ENCODE results near the gene RESF1.
"Not testable (repeated sequence)": the region's sequence is repeated elsewhere in the genome, so short reads cannot be mapped to it uniquely, and the experiment has no call there.

RESF1 gene

DNA sequence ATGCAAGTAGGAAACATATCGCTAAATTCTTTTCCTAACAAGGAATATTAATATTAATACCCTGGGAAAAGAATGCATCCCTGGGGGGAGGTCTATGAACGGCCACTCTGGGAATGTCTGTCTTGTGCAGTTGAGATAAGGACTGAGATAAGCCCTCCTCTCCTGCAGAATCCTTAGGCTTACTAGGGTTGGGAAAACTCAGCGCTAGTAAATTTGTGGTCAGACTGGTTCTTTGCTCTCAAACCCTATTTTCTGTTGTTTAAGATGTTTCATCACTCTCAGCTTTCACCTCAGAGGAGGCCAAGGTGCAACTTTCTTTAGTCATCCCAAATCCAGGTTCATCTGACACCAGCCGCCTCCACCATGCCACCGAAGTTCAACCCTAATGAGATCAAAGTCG lies 11.2 kb upstream of the RESF1 start:
- Histone ChIP-seq H3K27me3 (no peaks in the 10 kb centered on the region), H3K36me3 (no peaks in the 10 kb centered on the region), H3K27ac (no peak overlapping the region), H3K4me1 (no peaks in the 10 kb centered on the region), H3K9me3 (peaks cover 0 to 6% (median 0%) of the 10 kb centered on the region in 3 donors), H3K4me3 (no peak overlapping the region)
- intact Hi-C loops (cut with DNase I; ENCODE audit: low total_unique reads): no loop called here
- DNase-seq: no peak
- TF ChIP-seq, protein P1, sequence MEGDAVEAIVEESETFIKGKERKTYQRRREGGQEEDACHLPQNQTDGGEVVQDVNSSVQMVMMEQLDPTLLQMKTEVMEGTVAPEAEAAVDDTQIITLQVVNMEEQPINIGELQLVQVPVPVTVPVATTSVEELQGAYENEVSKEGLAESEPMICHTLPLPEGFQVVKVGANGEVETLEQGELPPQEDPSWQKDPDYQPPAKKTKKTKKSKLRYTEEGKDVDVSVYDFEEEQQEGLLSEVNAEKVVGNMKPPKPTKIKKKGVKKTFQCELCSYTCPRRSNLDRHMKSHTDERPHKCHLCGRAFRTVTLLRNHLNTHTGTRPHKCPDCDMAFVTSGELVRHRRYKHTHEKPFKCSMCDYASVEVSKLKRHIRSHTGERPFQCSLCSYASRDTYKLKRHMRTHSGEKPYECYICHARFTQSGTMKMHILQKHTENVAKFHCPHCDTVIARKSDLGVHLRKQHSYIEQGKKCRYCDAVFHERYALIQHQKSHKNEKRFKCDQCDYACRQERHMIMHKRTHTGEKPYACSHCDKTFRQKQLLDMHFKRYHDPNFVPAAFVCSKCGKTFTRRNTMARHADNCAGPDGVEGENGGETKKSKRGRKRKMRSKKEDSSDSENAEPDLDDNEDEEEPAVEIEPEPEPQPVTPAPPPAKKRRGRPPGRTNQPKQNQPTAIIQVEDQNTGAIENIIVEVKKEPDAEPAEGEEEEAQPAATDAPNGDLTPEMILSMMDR (IDR thresholded peaks at IDR 0.05): no peak

DNA sequence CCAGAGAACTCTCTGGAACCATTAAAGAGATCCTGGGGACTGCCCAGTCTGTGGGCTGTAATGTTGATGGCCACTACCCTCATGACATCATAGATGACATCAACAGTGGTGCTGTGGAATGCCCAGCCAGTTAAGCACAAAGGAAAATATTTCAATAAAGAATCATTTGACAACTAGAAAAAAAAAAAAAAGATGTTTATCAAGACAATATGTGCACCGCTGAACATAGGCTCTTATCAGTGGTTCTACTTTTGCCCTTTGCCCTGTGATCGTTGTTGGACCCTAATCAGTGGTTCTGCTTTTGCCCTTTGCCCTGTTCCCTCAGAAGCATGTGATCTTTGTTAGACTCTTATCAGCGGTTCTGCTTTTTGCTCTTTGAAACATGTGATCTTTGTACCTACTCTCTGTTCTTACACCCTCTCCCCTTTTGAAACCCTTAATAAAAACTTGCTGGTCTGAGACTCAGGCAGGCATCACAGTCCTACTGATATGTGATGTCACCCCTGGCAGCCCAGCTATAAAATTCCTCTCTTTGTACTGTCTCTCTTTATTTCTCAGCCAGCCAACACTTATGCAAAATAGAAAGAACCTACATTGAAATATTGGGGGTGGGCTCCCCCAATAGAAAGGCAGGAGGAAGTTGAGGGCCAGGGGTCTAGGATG lies 10.4 kb upstream of the RESF1 start:
- intact Hi-C loops (cut with DNase I; ENCODE audit: low total_unique reads); H3K4me1 ChIP-seq; H3K36me3 ChIP-seq: not testable (repeated sequence)

DNA sequence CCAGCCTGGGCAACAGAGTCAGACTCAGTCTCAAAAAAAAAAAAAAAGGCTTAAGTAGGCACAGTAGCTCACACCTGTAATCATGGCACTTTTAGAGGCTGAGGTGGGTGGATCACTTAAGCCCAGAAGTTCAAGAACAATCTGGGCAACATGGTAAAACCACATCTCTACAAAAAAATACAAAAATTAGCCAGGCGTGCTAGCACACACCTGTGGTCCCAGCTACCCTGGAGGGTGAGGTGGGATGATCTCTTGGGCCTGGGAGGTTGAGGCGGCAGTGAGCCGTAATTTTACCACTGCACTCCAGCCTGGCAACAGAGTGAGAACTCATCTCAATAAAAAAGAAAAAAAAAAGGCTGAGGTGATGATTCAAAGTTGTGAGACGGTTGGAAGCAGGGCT lies 9.1 kb upstream of the RESF1 start:
- TF ChIP-seq, protein P1 (IDR thresholded peaks at IDR 0.05): no peak
- Histone ChIP-seq H3K27ac (no peak overlapping the region), H3K36me3 (no peaks in the 10 kb centered on the region), H3K27me3 (no peaks in the 10 kb centered on the region), H3K4me3 (no peak overlapping the region), H3K4me1 (no peaks in the 10 kb centered on the region), H3K9me3 (peaks cover 0 to 6% (median 0%) of the 10 kb centered on the region in 3 donors)
- no peak for DNase-seq
- intact Hi-C loops (cut with DNase I; ENCODE audit: low total_unique reads): no loop called here

More for the DNA sequence above, 10.4 kb upstream of the RESF1 start:
- not testable (repeated sequence) for H3K4me3 ChIP-seq, H3K27ac ChIP-seq, H3K27me3 ChIP-seq, H3K9me3 ChIP-seq, DNase-seq

DNA sequence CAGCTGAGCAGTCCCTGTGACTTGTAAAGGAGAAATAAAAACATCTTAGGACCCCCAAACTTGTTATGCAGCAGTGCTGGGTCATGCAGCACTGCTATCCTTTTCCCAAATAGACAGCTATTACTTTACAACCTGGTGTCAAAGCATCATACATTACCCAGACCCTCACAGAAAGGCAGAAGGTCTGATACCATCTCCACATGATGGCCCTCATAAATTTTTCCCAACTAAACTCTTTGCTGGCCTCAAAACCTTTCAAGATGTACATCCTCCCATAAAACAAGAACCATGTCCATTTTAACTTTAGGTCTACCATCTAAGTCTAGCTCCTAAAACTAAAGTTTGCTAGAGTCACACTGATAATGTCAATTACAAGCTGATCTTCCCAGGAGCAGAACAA lies 8.7 kb upstream of the RESF1 start:
- Histone ChIP-seq H3K27me3 (no peaks in the 10 kb centered on the region), H3K4me1 (no peaks in the 10 kb centered on the region), H3K36me3 (no peaks in the 10 kb centered on the region), H3K27ac (no peak overlapping the region), H3K9me3 (peaks cover 0 to 6% (median 0%) of the 10 kb centered on the region in 3 donors), H3K4me3 (no peak overlapping the region)
- no peak for DNase-seq
- intact Hi-C loops (cut with DNase I; ENCODE audit: low total_unique reads): no loop called here
- TF ChIP-seq, protein P1 (IDR thresholded peaks at IDR 0.05): no peak

DNA sequence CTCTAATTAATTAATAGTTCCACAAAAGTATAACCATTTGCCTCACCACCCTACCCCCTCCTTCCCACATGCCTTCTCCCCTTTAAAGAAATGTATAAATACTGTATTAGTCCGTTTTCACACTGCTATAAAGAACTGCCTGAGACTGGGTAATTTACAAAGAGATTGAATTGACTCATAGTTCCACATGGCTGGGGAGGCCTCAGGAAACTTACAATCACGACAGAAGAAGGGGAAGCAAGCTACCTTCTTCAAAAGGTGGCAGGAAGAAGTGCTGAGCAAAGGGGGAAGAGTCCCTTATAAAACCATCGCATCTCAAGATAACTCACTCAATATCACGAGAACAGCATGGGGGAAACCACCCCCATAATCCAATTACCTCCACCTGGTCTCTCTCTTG lies 8.2 kb upstream of the RESF1 start:
- intact Hi-C loops (cut with DNase I; ENCODE audit: low total_unique reads): no loop called here
- Histone ChIP-seq H3K4me1 (no peaks in the 10 kb centered on the region), H3K27ac (no peak overlapping the region), H3K9me3 (peaks cover 0 to 6% (median 0%) of the 10 kb centered on the region in 3 donors), H3K27me3 (no peaks in the 10 kb centered on the region), H3K36me3 (no peaks in the 10 kb centered on the region), H3K4me3 (no peak overlapping the region)
- DNase-seq: no peak
- TF ChIP-seq, protein P1 (IDR thresholded peaks at IDR 0.05): no peak

DNA sequence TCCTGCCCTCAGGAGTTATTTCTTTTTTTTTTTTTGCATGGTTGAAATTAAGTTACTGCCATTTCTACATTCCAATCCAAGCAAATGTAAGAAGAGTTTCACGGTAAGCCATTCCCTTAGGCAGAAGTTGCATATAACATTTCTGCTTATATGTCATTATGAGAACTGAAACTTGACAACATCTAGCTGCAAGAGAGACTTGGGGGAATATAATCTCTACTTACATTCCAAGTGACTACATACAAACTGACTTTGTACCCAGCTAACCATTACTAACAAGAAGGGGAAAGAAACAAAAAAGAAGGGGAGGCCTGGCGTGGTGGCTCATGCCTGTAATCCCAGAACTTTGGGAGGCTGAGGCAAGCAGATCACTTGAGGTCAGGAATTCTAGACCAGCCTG lies 7.3 kb upstream of the RESF1 start:
- no peak for DNase-seq
- Histone ChIP-seq H3K27me3 (no peaks in the 10 kb centered on the region), H3K4me3 (no peak overlapping the region), H3K36me3 (no peaks in the 10 kb centered on the region), H3K4me1 (no peaks in the 10 kb centered on the region), H3K9me3 (peaks cover 0 to 6% (median 0%) of the 10 kb centered on the region in 3 donors), H3K27ac (no peak overlapping the region)
- TF ChIP-seq, protein P1 (IDR thresholded peaks at IDR 0.05): no peak
- intact Hi-C loops (cut with DNase I; ENCODE audit: low total_unique reads): no loop called here

Data from tibial artery (tissue), 4 donors.